NCI-H510A (cell line): ENCODE results near the gene BRD8.
A peak's percentile ranks its signal among the peaks of the same experiment; 100 is the strongest.
"Not testable (repeated sequence)": the region's sequence is repeated elsewhere in the genome, so short reads cannot be mapped to it uniquely, and the experiment has no call there.

Experiments
- DNase-seq: peaks from one replicate; lab custom pipeline; 2025; lab: John Stamatoyannopoulos, UW

Gene BRD8

DNA sequence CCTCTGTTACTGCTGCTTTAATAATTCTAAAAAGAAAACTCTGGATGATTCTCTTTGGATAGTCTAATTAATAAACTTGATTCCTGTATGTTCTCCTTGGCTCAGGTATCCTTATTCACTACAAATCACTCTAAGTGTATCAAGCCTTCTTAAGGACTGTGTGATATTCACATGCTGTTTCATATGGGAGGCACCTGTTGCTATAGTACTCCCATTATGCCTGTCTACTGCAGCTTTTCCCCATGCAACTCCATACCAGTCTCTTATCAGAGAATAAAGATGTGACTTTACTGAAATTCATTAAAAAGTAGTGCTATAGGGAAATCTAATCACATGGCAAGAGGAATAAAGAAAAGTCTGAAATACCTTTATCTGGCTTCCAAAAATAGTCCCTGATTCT lies 14.7 kb downstream of the BRD8 start:
- DNase-seq, result no peak

DNA sequence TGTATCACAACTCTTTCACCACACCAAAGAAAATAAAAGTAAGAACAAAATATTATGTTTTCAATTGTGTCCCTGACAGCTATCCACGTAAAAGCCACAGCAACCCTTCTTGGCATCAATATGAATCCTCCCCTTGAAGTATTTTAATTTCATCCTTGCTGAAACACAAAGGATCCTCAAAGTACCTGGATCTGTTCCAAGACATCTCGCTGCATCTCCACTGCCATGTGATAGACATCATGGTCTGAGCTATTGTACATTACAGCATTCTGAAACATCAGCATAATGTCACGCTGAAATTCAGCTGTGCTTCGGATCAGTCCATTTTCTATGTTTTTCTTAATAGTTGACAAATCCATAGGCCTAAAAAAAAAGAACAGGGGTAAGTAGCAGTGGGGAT lies 17.7 kb downstream of the BRD8 start:
- no peak for DNase-seq

DNA sequence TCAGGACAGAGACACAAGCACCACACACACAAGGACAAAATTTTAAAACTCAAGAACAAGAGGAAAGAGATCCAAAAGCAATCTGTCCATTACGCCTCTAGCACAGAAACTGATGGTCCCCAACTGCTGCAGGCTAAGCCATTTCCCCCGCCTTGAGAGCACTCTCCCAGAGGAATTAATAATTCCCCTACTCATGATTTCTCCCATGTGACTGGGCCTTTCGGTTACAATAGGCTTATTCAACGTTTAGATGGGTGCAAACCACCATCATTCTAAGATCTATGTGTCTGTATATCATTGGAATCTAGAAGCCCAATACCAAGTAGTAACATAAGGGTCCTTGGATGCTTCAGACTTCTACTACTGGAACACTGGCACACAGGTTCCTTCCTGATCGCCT lies 18.8 kb downstream of the BRD8 start:
- no peak for DNase-seq

DNA sequence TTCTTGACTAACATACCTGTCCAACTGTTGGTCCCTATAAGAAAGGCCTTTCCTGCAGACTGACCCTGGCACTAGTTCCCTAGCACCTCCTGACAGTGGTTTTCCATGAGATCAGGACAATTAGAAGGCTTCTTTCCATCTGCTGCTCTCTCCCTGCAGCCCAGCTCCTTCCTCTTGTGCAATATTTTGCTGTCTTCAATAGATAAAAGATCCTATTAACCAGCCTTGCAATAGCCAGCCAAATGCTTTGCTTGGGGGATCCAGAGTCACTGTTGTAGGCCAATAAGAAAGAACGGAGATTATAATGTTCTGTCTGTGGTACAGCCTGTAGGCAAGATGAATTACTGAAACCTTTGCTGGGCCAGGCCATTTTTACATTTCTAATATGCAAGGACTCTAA lies 20.8 kb downstream of the BRD8 start:
- DNase-seq, result no peak

DNA sequence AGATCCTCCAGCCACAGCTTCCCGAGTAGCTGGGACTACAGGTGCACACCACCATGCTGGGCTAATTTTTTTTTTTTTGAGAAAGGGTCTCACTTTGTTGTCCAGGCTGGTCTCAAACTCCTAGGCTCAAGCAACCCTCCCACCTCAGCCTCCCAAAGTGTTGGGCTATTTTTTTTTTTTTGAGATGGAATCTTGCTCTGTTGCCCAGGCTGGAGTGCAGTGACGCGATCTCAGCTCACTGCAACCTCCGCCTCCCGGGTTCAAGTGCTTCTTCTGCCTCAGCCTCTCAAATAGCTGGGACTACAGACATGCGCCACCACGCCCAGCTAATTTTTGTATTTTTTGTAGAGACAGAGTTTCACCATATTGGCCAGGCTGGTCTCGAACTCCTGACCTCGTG lies 22.5 kb downstream of the BRD8 start:
- DNase-seq, result not testable (repeated sequence)

DNA sequence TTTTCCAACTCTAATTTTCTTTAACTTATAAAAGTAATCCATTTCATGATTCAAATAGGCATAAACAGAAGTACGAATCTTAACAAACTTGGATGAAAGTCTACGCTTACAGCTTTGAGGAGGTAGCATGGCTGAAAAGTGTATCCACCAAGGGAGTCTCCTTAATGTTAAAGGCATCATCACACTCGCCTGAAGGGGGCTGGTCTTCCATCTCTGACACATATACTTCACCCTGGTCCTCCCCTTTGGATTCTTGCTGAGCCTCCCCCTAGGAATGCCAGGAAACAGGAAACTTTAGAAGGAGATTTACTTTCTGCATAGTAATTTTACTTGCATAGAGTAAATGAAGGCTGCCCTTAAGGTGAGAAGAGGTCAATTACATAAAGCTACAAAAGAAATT lies 28.9 kb downstream of the BRD8 start:
- no peak for DNase-seq

DNA sequence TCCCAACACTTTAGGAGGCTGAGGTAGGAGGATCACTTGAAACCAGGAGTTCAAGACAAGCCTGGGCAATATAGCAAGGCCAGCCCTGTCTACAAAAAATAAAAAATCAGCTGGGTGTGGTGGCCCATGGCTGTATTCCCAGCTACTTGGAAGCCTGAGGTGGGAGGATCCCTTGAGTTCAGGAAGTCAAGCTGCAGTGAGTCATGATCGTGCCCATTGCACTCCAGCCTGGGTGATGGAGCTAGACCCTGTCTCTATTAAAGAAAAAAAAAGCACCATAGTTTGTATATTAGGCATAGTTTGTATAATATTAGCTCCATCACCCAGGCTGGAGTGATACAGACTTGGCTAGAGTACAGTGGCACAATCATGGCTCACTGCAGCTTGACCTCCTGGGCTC lies 29.6 kb downstream of the BRD8 start:
- DNase-seq, result no peak

DNA sequence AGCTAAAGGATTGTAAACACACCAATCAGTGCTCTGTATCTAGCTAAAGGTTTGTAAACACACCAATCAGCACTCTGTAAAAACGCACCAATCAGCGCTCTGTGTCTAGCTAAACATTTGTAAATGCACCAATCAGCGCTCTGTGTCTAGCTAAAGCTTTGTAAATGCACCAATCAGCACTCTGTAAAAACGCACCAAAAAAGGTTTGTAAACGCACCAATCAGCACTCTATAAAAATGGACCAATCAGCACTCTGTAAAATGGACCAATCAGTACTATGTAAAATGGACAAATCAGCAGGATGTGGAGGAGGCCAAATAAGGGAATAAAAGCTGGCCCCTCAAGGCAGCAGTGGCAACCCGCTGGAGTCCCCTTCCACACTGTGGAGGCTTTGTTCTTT lies 34.9 kb downstream of the BRD8 start:
- not testable (repeated sequence) for DNase-seq

DNA sequence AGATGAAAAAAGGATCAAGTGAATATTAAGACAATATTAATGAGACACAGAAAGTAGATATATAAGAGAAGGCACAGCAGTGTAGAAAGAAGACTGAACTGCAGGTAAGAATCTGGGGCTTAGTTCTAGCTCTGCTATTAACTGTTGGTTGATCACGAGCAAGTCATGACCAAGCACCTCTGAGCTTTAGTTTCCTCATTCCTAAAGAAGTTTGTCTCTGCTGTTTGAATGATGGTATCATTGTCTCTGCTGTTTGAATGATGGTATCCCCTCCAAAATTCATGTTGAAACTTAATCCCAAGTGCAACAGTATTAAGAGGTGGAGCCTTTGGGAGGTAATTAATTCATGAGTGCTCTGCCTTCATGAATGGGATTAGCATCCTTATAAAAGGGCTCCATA lies 36.7 kb downstream of the BRD8 start:
- DNase-seq, result no peak

DNA sequence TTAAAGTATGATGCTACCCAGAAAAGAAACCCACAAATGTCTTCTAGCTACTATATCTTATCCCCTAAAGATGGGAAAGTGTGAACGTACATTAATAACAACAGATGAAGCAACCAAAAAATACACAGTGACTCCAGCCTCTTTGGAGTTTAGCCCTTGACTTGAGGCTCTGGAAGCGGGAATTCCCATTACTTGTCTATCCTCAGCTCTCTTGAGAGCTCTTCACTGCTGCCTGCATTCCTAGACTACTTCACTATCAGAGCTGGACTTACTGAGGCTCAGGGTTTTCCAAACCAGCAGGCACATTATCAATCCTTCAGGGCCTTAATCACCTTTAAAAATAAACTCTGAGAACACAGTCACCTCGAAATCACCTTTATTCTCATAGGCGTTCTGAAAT lies 38.2 kb downstream of the BRD8 start:
- no peak for DNase-seq

DNA sequence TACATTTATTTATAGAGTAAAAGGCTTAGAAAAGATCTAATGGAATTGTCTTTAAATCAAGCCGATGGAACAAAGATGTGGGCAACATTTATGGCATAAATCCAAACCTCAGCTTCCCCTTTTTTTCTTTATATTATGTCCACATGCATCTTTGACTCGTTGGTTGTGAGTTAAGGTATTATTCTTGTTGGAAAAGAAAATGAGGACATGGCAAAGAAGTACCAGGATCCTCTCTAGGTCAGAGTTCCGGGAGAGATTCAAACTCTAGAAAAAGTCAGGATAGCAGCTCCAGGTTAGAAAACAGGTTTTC lies 38.7 kb downstream of the BRD8 start:
- no peak for DNase-seq

DNA sequence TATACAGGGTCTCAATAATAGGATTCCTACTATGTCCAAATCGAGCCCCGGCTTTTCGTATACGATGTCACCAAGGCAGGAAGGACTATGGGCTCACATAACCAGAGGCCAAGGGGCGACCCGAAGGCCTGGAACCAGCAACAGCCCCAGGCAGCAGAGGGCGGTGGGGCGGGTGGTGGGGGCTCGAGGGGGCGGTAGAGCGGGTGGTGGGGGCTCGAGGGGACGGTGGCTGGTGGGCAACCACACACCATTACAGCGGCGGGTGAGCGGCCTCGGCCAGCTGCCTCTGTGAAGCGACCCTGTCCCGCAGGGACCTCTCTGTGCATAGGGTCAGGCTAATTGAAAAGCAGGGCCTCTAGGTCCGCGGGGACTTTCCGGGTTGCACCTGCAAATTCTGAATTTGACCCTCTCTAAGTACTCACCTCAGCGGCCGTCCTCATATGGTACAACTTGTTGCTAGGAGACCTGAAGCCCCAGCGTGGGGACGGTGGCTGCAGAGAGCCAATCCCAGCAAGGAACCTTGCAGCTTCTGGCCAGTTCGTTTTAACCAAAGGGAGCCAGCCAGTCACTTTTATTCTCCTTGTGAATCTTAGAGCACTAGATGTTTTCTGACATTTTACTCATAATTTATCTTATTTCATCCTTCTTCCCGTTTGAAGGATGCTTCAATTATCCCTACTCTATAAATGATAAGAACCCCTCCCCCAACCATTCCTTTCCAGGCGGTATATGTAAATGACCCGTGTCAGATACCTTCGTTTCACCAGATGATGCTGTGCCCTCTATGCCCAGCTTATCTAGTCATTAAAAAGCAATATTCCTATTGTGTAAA lies 39.3 kb downstream of the BRD8 start, which contains the start of gene NME5:
TSS of gene NME5 (minus strand) at position 480 of the 832 bp plus-strand sequence. CDS start 648 bp downstream, outside the sequence.
- peak; percentile 38 for DNase-seq

DNA sequence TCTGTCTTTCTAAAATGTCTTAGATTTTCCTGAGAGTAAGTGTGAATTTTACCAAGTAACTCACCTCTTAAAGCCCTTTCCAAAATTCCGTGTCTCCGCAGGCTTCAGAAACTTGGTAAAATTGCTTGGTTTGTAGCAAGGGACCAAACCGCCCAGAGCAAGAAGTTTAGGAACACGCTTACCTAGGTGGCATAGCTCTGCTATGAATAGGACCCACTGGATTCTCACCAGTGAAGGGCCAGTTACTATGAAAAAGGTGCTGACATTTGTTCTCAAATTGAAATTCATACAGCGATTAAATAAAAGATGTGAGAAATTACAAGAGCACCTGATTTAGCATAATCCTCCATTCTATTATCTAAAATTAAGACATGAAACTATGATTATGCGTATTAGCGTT lies 45.9 kb downstream of the BRD8 start:
- DNase-seq, result no peak

DNA sequence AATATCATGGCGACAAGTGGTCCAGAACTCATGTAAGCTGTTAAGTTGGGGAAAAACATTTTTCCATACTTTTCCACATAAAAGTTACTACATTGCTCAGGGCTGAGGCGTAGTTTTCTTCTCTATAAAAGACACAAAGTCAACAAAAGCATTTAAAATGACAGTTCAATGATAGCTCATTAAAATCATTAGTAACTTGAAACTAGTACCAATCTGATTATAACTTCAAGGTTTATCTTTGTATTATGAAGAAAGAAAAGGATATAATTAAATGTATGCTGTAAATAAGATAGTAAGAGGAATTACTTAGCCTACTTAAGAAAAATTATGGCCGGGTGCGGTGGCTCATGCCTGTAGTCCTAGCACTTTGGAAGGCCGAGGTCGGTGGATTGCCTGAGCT lies 49.1 kb downstream of the BRD8 start:
- DNase-seq, result no peak

DNA sequence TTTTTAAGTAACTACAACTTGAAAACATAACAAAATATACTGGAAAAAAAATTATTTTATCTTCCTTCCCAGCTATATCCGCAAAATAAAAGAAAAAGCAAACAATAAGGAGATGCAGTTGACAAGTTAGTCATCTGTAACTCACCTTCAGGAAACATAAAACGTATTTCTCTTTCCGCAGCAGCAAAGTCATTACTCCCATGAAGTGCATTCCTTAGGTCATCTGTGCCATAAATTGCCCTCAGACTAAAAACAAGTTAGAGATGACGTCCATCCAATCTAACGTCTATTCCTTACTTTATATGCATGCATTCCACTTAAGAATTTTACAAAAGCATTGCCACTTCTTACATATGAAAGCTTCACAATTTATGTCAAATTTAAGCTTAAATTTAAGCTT lies 50.1 kb downstream of the BRD8 start:
- no peak for DNase-seq

DNA sequence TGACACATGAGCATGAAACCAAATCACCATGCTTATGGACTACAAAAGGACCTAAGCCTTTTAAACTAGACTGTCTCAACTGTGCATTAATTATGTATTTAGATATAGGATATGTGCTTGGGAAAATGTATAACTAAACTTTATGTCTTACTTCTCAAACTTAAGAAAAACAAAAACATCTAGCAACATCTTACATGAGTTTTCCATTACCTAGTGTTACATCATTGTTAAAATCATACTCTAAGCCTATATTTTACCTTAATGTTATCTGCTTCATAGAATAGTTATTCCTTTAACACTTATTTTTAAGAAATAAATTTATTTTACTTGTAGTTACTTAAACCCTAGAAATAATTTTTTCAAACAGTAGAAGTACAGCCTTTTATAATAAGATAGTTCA lies 63.2 kb downstream of the BRD8 start:
- DNase-seq, result no peak

DNA sequence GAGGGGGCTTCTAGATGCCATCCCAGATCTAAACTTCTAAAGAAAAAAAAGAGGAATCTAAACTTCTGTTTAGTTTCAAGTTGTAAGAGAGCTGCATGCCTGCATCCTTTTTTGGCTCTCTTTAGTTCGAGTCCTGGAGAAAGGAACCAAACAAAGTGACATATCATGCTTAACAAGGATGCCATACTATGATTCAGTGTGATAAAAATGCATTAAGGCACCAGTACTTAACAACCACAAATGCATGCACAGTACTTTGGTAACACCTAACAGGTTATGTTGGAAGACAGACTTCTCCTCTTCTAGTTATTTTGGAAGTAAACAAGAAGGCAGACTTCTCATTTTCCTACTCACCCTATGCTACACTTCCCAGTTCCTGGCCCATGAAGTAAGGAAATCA lies 66.5 kb downstream of the BRD8 start:
- no peak for DNase-seq

DNA sequence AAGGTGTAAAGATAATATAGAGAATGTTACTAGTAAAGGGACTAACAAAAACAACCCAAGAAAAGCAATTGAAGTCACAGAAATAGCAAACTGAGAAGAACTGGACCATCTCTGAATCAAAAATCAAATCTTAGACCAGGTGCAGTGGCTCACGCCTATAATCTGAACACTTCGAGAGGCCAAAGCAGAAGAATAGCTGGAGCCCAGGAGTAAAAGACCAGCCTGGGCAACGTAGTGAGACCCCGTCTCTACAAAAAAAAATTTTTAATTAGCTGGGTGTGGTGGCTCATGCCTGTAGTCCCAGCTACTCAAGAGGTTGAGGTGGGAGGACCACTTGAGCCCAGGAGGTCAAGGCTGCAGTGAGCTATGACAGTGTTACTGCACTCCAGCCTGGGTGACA lies 67.2 kb downstream of the BRD8 start:
- no peak for DNase-seq

DNA sequence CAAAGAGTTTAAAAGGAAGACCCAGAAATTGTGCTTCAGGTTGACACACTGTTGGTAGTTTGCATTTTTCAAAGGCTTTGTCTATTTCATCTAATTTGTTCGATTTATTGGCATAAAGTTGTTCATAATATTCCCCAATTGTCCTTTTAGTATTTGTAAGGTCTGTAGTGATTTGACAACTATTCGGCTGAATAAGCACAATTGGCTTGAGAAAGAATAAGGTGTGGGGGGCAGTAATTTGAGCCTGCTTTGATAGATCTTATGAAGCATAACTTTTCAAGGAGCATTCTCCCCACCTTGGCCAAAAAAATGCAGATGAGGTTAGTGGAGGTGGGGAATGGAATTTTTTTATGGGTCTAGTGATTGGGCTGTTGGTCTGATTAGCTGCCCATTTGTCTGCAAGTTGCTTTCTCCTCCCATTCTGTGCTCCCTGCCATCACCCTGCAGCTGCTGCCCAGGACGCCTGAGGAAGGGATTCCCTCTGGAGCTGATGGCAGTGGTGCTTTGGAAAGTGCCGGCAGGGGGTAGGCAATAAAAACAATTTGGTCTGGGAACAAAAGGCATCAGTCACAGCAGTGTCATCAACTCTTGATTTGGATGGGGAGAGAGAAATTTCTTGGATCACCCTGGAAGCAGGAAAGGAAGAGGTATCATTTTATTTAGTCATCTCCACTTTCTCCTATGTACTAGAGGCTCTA lies 68.0 kb downstream of the BRD8 start:
- DNase-seq, result no peak

DNA sequence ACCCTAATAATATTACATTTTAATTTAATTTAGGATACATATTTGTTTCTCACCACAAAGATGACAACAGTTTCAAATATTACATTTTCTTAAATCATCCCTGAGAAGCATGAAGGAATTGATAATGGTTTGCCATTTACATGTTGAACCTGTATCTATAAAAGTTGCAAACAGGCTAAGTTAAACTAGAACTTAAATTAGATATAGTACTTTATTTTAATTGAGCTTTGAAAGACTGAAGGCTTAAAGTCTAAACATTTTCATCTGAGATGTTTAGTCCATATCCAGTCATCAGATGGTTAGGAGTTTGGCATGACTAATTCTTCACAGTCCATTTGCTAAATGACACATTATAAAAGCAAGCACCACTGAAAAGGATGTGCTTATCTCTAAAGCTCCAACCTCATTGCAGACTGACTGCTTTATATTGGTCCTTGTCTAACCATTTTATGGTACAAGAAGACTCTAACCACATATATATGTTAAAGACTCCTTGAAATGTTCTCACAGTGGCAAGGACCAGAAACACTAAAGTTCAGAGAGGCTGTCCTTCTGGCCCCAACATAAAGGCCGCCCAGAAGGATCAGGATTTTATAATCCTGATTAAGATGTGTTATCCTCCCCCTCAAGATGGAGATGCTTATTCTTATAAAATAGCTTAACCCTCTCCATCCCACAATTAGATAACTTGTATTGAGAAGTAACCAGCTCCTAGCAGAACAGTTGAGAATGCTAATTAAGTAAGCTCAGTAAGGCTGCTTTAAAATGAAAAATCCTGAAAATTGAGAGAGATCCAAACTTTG lies 68.8 kb downstream of the BRD8 start:
- DNase-seq, result no peak

DNA sequence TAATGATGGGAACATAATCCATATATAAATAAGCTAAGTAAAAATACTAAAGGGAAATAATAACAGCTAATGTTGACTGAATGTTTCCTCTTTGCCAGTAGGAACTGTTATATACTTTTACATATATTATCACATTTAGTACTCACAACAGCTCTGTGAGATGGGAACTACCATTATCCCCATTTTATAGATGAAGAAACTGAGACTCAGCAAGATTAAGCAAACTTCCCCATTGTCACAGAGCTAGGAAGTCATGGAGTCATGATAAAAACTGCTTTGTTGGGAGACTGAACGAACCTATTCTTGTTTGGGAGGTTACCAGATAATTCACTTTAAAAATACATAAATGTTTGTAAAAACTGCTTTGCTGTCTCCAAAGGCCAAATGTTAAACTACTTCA lies 71.2 kb downstream of the BRD8 start:
- no peak for DNase-seq

DNA sequence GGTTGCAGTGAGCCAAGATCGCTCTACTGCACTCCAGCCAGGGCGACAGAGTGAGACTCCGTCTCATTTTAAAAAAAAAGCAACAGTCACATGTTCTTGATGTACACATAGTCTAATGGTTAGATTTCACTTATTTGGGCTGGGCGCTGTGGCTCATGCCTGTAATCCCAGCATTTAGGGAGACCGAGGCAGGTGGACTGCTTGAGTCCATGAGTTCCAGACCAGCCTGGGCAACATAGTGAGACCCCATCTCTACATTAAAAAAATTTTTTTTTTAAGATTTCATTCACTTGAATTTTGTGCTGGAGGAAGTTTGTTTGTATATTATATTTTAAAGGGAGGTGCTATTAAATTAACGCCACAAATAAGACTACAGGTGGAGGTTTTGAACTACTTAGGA lies 72.7 kb downstream of the BRD8 start:
- no peak for DNase-seq

DNA sequence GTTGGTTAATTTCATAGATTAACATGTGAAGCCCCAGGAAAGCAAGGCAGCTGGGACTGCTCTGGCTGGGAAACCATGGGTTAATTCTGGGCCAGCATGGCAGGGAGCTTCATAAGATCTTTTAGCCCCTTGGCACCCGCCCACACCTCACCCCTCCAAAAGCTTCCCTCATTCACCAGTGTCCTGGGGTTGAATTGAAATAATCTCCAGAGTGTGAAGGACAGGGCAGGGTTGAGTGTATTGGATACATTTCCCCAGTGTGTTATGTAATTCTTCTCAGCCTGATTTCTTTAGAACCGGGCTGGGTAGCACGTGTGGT lies 75.2 kb downstream of the BRD8 start:
- no peak for DNase-seq
